22Rv1 (cell line): ENCODE data around the gene HPS6.
"Not testable (repeated sequence)": the region's sequence is repeated elsewhere in the genome, so short reads cannot be mapped to it uniquely, and the experiment has no call there.

Experiments
- ZFX ChIP-seq: fragments of 450-650 bp; IDR thresholded peaks from 2 replicates; pipeline ENCODE4 v1.6.1; 2017; ENCODE audit warnings: antibody characterized with exemption, borderline replicate concordance
- TF ChIP-seq, protein P1 (sequence below): fragments of 450-650 bp; IDR thresholded peaks from 2 replicates; pipeline ENCODE4 v1.5.1; 2017; ENCODE audit warnings: mild to moderate bottlenecking

DNA sequence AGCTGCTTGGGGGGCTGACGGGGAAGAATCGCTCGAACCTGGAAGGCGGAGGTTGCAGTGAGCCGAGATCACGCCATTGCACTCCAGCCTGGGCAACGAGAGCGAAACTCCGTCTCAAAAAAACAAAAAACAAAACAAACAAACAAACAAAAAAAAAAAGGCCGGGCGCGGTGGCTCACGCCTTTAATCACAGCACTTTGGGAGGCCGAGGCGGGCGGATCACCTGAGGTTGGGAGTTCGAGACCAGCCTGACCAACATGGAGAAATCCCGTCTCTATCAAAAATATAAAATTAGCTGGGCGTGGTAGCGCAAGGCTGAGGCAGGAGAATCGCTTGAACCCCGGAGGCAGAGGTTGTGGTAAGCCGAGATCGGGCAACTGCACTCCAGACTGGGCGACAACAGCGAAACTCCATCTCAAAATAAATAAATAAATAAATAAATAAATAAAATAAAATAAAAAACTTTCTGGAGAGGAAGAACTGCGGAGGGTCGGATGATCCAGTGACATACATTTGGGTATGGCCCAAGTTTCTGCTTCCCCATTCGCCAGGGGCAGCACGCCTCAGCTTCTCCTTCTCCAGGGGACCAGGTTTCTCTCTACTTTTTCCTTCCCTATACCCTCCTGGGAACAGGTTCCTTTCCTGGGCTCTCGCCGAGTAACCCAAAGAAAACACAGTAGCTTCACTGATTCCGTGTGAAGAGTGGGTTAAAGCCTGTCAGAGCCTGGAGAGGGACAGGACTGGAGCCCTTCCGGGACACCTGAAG lies 10.1 kb upstream of the HPS6 start:
- TF ChIP-seq, protein P1, sequence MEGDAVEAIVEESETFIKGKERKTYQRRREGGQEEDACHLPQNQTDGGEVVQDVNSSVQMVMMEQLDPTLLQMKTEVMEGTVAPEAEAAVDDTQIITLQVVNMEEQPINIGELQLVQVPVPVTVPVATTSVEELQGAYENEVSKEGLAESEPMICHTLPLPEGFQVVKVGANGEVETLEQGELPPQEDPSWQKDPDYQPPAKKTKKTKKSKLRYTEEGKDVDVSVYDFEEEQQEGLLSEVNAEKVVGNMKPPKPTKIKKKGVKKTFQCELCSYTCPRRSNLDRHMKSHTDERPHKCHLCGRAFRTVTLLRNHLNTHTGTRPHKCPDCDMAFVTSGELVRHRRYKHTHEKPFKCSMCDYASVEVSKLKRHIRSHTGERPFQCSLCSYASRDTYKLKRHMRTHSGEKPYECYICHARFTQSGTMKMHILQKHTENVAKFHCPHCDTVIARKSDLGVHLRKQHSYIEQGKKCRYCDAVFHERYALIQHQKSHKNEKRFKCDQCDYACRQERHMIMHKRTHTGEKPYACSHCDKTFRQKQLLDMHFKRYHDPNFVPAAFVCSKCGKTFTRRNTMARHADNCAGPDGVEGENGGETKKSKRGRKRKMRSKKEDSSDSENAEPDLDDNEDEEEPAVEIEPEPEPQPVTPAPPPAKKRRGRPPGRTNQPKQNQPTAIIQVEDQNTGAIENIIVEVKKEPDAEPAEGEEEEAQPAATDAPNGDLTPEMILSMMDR = not testable (repeated sequence)
- not testable (repeated sequence) for TF ChIP-seq ZFX
